GM12878 (cell line): ENCODE data around the gene HOXA10. TPM values are rescaled to one million over a fixed set of nuclear protein-coding genes. Genes with fewer than 3 reads are reported as not detected.
A peak's percentile ranks its signal among the peaks of the same experiment; 100 is the strongest.

Experiments used
- ATAC-seq: fragments of 200-7000 bp; cut with Tn5 transposase; 3 replicates; pipeline ENCODE4 v1.9.1; 2020; ENCODE audit warnings: mild to moderate bottlenecking, moderate library complexity
- BruUV-seq: library from RNA; stranded (reverse); fragments of 400-500 nt; replicated peaks from 2 replicates; lab custom pipeline; 2021; lab: Mats Ljungman, UMichigan
- CTCF ChIA-PET: fragments of 300-600 bp; sonication (Branson Sonifier 250); formaldehyde crosslinking; extraction: SDS; loops from one replicate; lab custom pipeline; 2021; ENCODE audit warnings: inconsistent platforms; lab: Yijun Ruan, JAX
- POLR2A ChIA-PET: fragments of 350-600 bp; formaldehyde crosslinking; extraction: SDS; loops from one replicate; lab custom pipeline; 2021; ENCODE audit warnings: inconsistent platforms; lab: Charles Lee
- RAD21 ChIA-PET: fragments of 300-600 bp; sonication (Branson Sonifier 250); formaldehyde crosslinking; loops from one replicate; lab custom pipeline; 2023; ENCODE audit warnings: antibody characterized with exemption; ENCODE audit not compliant: unreplicated experiment; lab: Charles Lee
- SMC1A ChIA-PET: fragments of 300-600 bp; sonication (Branson Sonifier 250); formaldehyde crosslinking; loops from one replicate; lab custom pipeline; 2023; ENCODE audit not compliant: unreplicated experiment, uncharacterized antibody; lab: Charles Lee
- DNase-seq: peaks from one replicate; pipeline ENCODE4 v3.0.0-alpha.2; 2011; ENCODE audit warnings: low read depth, low spot score
- FAIRE-seq: peaks from 3 replicates; lab custom pipeline; 2011; peaks lifted over from hg19 to GRCh38; lab: Jason Lieb, UNC
- H2AFZ ChIP-seq: 2 replicates; pipeline ENCODE4 v1.6.0; 2011; ENCODE audit warnings: low read depth, low read length, control low read depth; ENCODE audit not compliant: control insufficient read depth
- H3K27ac ChIP-seq: 2 replicates; pipeline ENCODE4 v1.5.1; 2011; ENCODE audit warnings: control low read depth; ENCODE audit not compliant: control insufficient read depth, insufficient read depth
- H3K27me3 ChIP-seq, 2 experiments: replicated peaks in 1 of 2; 2 replicates each; pipeline versions ENCODE4 v1.6.0 to v1.6.1; 2011; ENCODE audit warnings: low read length in 1 of 2; ENCODE audit not compliant: control insufficient read depth in 2 of 2, insufficient read depth in 2 of 2
- H3K36me3 ChIP-seq, 2 experiments: 2 replicates each; pipeline ENCODE4 v1.5.1; 2011; ENCODE audit warnings: low read length in 1 of 2; ENCODE audit not compliant: control insufficient read depth in 2 of 2, insufficient read depth in 2 of 2
- H3K4me1 ChIP-seq: 2 replicates; pipeline ENCODE4 v1.6.1; 2011; ENCODE audit warnings: mild to moderate bottlenecking, low read length, moderate library complexity, mixed read lengths; ENCODE audit not compliant: control insufficient read depth, insufficient read depth
- H3K4me2 ChIP-seq: 2 replicates; pipeline ENCODE4 v1.6.0; 2011; ENCODE audit warnings: control low read depth; ENCODE audit not compliant: control insufficient read depth, insufficient read depth
- H3K4me3 ChIP-seq: fragments of 200-600 bp; sonication (generic); 2 replicates; pipeline ENCODE4 v1.5.1; 2016
- H3K79me2 ChIP-seq: 2 replicates; pipeline ENCODE4 v1.6.0; 2011; ENCODE audit warnings: low read length; ENCODE audit not compliant: control insufficient read depth, insufficient read depth
- H3K9ac ChIP-seq: 2 replicates; pipeline ENCODE4 v1.8.0; 2011; ENCODE audit warnings: low read length, control low read depth, mixed read lengths; ENCODE audit not compliant: control insufficient read depth, insufficient read depth
- H3K9me3 ChIP-seq: replicated peaks from 3 replicates; pipeline ENCODE4 v1.5.1; 2011; ENCODE audit warnings: mild to moderate bottlenecking, low read length; ENCODE audit not compliant: control insufficient read depth, insufficient read depth
- H4K20me1 ChIP-seq: 2 replicates; pipeline ENCODE4 v1.6.0; 2011; ENCODE audit not compliant: control insufficient read depth, insufficient read depth
- EZH2 ChIP-seq: IDR thresholded peaks from 2 replicates; pipeline ENCODE4 v1.6.1; 2012; ENCODE audit warnings: low read depth, mild to moderate bottlenecking, control low read depth, inconsistent platforms, low read length, borderline replicate concordance; ENCODE audit not compliant: control insufficient read depth
- USF2 ChIP-seq: IDR thresholded peaks from 2 replicates; pipeline ENCODE4 v1.6.1; 2011; ENCODE audit warnings: low read depth, low read length, improper control_type of control experiment, borderline replicate concordance
- WGBS: methylation state at CpG from one replicate; pipeline ENCODE4 v1.1.6; 2016; ENCODE audit warnings: low lambda C conversion rate; ENCODE audit not compliant: insufficient replicate concordance, insufficient coverage; ENCODE audit errors: missing lambda C conversion rate; 5-methylcytosine and 5-hydroxymethylcytosine counted together
- in situ Hi-C: fragments of 300-500 bp; cut with MboI; formaldehyde crosslinking; loops from 9 replicates; pipeline ENCODE4 v1.14.3; 2018; ENCODE audit warnings: mixed read lengths
- intact Hi-C: fragments of 100-400 bp; cut with micrococcal nuclease; formaldehyde crosslinking; loops from one replicate; pipeline ENCODE4 v1.14.2; 2022; ENCODE audit not compliant: unreplicated experiment
- polyA plus RNA-seq, 11 experiments: library from polyadenylated mRNA; depleted of rRNA in 4 of 11; unstranded in 6 of 11; stranded (reverse) in 5 of 11; fragments of >200 nt; fragmentation: Nextera tagmentation in 4 of 11; fragmentation: Illumina TruSeq in 1 of 11; extraction: Ambion mirVana in 4 of 11; extraction: Trizol in 1 of 11; gene quantifications; 1 replicate in 1 of 11; 2 replicates in 10 of 11; pipeline versions ENCODE4 v1.2.1 to v1.2.3, GENCODE V29; 2011 to 2016; ENCODE audit warnings: inconsistent platforms in 2 of 11, missing spikeins in 2 of 11, low read depth in 1 of 11
- total RNA-seq, 4 experiments: library from RNA; depleted of rRNA in 3 of 4; stranded (reverse); fragments of >200 nt in 3 of 4; fragmentation: Illumina TruSeq in 1 of 4; extraction: Trizol in 1 of 4; gene quantifications; 2 replicates each; pipeline versions ENCODE4 v1.2.1 to v1.2.3, GENCODE V29; 2013 to 2021

Gene HOXA10
- total and polyA plus RNA-seq, 10 of the 15 experiments (the other 5 are each of a cell fraction or from before 2014, with no cell fraction given): not detected

GRCh38 chr7:27189295-27189996 lies 15.3 kb upstream of the HOXA10 start:
- Histone ChIP-seq H3K79me2 (no peaks in the 10 kb centered on the region), H3K9me3 (no peaks in the 10 kb centered on the region; the same call in 2 of the 3 replicates), H3K36me3 (no peaks in the 10 kb centered on the region), H3K4me1 (no peaks in the 10 kb centered on the region), H3K9ac (no peak overlapping the region), H2AFZ (no peak overlapping the region), H3K4me2 (no peak overlapping the region)
- DNase-seq: no peak
- ChIA-PET CTCF (interaction anchor here (1.8 kb wide), 1 partner anchor 10 kb away, joined by 5 read pairs; no protein-coding TSS in a partner anchor), SMC1A (no interaction called here)
- WGBS: 13% methylated on average over 22 of the region's 22 CpGs
- no TSS peak for BruUV-seq
- TF ChIP-seq USF2 (no peak), EZH2 (0 out of 2 replicates have a peak, but pooled peaks have one; percentile 61)
- TF ChIP-seq, all 136 proteins: peak for 1
- 0 out of 2 replicates have a peak, but pooled peaks cover 3% of the 10 kb centered on the region for H4K20me1 ChIP-seq
- peaks cover 41 to 49% of the 10 kb centered on the region in 2 experiments for H3K27me3 ChIP-seq
- in situ Hi-C loops (no loop called here), intact Hi-C loops (no loop called here)
- FAIRE-seq: no peak
- ChIA-PET RAD21 (no interaction called here), POLR2A (no interaction called here)
- H3K27ac ChIP-seq: no peak overlapping the region
- ATAC-seq: no peak
- H3K4me3 ChIP-seq: no peak overlapping the region
